HG03103 (cell line): ENCODE results near the gene HECW1.
"Not testable (repeated sequence)": the region's sequence is repeated elsewhere in the genome, so short reads cannot be mapped to it uniquely, and the experiment has no call there.

Experiments used
- ATAC-seq: cut with Tn5 transposase; IDR thresholded peaks from one replicate; pipeline ENCODE4 v1.9.1; 2021; ENCODE audit warnings: low read depth; ENCODE audit not compliant: unreplicated experiment

The HECW1 gene

DNA sequence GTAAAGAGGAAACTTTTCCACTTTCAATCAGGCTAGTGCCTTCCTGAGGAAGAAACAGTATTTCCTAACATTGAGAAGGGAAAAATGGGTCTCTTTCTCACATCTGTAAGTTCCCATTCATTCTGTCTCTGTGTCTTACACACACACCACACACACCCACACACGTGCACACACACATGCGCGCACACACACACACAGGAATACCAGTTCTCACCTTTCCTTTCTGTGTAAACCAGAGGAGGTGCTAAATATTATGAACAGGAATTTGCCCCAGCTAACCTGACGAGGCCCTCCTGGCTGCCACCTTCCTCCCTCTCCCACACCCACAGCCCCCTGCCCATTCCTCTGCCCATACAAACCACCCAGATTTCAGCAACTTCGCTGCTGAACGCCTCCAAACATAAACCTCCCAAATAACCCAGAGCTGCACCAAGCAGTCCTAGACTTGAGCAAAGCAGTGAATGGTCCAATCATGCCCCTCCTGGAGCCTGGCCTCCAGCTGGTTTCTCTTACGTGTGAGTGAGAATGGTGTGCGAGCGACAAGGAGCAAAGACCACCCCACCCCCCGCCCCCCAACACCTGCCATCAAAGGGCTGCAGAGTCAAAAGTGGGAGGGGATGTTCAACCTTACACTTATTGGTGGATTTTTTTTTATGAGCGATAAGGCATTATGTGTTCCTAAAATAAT is 190.5 kb downstream of the HECW1 start:
- ATAC-seq, result no peak

DNA sequence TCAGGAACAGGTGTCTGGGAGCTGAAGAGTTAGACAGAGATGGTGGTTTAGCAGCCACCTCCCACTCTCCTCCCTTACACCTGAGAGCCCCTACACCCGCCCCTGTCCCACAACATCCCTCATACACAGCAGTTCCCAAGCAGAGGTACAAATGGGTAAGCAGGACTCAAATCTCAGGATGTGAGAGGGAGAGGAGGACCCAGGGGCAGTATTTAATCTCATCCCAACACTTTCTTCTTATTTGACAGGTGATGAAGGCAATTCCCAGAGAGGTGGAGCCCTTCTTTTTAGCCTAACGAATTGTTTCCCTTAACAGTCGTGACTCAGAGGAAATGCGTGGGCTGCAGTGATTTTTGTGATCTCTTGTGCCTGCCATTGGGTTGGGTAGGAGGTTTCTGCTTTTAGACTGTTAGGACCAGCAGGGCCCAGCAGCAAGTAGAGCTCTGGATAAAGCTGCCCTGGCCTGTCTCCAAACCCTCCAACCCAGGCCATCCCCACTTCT is 191.3 kb downstream of the HECW1 start:
- ATAC-seq, result no peak

DNA sequence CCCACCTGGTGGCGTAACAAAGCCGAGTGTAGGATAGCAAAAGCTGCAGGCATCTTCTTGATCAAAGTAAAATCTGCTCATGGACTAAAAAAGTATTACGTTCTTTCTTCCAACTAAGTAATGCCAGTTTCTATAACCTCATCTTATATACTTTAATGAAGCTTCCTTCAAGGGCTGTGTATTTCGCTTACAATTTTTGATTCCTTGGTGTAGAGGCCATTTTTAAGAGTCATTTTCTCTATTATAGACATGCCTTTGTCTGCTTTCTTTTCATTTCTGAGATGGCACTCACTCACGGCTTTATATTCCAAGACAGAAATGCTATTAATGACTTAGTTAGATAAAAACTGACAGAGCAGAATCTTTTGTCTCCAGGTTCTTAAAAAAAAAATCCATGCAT is 194.0 kb downstream of the HECW1 start:
- ATAC-seq, result no peak

DNA sequence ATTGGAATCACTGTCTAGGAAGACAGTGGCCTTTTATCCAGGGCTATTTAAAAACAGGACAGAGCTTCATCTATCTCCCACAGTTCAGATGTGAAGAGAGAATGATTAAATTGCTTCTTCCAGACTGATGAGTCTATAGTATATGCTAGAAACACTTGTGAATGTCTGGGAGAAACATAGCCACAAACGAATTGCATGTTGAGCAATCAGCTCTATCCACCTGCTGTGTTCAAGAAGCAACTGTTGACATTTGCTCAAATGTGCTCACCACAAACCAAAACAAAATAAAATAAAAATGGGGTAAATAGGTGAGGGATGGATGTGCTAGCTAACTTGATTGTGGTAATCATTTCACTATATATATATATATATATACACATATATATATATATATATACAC is 195.1 kb downstream of the HECW1 start:
- ATAC-seq, result no peak

DNA sequence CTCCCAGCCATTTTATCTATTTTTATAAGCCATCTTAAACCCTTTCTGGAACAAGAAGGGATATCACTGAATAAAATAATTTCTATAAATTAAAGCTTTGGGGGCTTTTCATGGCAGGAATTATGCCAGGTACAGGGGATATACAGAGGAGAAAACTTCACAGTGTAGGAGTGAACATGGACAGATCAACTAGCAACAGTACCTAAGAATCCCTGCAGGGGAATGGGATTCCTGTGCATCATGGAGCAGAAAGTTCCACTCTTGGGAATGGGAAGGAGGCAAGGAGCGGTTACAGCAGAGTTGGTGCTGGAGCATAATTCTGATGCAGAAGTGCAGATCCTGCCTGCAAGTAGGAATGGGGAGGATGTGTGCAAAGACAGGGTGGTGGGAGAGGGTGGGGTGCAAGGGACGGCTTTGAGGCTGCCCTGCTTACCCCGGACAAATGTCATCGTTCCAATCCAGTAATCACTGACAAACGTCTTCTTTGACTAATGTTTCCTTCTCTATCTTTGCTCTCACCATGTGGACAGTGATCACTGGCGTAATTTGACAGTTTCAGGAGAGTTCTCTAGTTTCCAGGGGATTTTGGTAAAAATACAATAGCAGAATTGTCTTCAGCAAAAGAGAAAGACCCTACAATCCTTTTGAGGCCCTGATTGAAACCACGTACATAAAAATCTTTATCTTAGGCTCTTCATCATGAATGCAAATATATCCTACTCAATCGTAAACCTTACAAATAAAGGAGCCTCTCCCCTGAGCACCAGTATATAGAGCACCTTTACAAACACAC is 196.7 kb downstream of the HECW1 start:
- ATAC-seq, result no peak

DNA sequence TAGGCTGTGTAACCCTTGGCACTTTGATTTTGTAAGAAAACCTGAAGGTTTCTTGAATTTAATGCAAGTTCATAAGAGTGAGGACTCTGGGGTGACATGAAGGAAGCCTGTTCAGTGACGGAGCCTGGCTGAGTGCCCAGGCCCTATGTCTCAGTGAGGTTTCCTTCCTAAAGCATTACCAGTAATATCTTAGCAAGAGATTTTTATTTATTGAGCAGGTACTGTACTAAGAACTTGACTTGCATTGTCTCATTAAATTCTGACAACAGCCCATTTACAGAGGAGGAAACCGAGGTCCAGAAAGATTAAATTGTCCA is 197.2 kb downstream of the HECW1 start:
- no peak for ATAC-seq

DNA sequence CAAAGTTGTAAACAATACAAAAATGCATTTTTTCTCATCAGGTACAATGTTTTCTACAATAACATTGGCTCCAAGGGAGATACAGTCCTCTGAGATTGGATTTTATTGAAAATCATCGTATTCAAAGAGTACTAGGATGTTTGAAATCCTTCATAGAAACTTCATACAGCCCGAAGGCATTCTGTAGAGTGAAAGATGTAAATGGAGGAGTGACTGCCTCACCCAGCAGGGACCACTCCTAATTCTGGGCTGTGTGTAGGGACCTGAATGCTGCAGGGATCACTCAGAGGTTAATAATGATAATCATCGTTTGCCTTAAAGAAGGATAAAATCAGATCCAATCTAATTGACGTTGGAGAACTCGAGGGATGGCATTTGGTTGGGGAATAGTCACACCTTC is 198.6 kb downstream of the HECW1 start:
- ATAC-seq, result no peak

DNA sequence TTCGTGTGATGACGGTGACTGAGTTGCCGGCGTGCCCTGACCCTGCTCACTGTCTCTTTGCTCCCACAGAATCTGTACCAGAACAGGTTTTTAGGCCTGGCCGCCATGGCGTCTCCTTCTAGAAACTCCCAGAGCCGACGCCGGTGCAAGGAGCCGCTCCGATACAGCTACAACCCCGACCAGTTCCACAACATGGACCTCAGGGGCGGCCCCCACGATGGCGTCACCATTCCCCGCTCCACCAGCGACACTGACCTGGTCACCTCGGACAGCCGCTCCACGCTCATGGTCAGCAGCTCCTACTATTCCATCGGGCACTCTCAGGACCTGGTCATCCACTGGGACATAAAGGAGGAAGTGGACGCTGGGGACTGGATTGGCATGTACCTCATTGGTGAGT is 199.2 kb downstream of the HECW1 start:
- ATAC-seq, result no peak

DNA sequence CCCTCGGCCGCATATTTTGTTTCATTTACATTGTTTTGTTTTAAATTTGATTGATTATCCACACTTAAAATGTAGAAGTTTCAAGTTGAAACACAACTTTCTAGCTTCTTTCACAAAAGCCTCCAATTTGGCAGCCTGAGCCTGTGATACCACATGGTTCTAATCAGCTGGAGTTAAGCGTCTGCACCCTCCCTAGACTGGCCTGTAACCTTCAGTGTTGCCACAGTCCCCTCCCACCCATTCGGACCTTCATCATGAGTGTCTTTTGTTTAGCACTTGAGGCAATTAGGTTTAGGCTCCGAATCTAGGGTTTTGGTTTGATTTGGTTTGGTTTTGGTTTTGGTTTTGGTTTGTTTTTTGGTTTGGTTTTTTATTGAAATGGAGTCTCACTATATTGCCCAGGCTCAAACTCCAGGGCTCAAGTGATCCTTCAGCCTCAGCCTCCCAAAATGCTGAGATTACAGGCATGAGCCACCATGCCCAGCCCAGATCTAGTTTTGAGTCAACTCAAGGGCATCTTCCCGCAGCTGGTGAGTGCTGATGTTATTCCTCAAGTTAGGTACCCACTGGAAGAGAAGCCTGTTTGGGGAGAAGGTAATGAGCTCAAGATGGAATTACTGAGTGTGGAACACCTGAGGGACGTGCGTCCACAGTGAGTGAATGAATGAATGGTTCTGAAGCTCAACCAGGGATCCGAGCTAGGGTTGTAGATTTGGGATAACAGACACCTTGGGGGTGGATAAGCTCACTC is 201.4 kb downstream of the HECW1 start:
- no peak for ATAC-seq

DNA sequence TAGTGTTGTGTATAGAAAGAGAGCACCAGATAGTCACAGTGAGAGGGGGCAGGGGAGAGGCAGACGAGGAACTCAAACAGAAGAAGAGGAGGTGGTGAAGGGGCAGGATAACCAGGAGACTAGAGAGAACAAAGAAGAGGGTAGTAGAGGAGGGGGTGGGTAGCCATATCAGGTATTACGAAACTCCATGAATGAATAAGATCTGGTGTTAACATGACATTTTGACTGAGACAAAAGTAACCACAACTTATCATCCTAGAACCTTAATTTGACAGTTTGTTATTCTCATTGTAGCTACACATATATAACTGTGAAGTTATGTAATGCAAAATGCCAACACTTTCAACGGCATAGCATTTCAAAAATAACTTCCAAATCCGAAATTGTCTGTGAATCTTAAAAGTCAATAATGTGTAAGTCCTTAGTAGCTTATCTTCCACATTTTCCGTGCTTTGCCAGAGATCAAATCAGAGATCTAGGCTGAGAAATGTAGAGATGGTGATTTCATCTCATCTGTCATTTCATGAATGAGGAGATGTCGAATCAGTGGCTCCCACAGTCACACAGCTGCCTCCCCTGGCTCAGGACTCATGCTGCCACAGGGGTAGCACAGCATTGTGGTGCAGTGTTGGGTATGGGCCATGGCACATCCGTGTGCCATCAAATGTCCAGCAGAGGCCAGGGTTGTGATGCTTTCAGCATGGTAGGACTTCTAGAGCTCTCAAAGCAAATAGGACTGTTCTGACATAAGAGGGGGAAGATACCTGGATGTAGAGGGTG is 202.1 kb downstream of the HECW1 start:
- ATAC-seq, result no peak

DNA sequence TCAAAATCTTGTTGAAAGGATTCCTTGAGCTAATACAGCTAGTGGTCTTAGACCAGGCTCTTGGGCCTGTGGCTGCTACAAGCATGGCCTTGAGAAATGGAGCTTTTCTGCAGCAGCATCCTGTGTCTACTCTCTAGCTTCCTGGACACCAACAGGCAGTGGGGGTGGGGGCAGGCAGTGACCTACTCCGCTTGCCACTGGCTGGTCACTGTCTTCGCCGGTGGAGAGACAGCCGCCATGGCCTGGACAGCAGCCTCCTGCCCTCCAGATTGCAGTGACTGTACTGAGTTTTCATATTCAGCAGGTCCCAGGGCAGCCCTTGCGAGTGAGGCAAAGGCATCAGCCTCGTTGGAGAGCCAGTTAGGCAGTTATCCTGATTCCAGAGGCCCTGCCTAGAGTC is 204.6 kb downstream of the HECW1 start:
- ATAC-seq, result no peak

DNA sequence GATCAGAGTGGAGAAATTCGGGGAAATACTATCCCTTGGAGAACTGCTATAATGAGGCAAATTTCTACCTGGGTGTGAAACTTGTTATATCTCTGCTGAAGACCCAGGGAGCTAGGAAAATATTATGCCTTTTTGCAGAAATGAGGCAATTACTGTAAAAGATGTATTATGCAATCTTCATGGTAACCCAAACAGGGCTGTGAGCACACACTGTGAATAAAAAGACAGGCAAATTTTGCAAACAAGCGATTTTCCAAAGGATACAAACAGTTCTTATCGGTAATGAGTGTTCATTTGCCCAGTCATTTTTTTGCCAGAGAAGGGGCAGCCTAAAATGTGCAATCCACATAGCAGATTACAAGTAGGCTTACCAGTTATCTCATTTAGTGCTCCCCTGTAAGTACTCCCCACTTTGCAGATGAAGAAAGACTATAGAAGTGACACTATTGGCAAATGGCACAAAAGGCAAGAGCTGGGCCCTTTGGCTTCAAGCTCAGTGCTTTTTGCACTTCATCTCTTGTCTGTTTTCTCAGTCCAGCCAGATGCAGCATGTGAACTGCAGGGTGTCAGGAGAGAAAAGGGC is 205.8 kb downstream of the HECW1 start:
- no peak for ATAC-seq

DNA sequence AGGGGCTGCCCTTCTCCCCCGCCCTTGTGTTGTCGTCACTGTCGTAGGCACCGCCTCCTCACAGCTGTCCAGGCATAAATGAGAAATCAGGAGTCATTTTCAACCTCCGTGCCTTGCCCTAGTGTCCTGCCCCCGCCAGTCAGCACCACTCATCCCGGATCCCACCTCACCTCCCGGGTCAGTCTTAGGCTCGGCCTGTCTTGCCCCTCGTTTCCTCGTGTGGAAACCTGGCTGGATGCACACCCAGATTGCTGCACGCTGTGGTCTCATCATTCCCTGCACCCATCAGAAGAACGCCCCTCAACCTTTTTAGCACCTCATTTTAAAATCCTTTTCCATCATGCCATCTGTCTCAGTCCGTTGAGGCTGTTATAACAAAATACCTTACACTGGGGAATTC is 213.1 kb downstream of the HECW1 start:
- no peak for ATAC-seq

DNA sequence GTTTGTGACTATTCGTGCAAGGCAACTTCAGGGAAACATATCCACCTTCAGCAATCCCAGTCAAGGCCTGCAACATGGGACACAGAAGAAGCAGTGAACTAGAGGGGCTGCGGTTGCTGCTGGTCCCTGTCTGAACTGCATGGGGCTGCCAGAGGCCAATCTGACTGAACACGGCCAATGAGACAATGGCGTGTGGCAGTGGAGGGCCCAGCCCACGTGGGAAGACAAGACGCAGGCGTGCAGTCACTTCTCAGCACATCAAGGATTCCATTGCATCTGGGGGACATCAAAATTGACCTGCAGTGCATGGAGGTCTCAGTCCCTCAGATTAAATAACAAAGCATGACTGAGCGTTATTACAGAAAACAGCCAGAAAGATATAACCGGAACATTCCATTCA is 215.9 kb downstream of the HECW1 start:
- no peak for ATAC-seq

DNA sequence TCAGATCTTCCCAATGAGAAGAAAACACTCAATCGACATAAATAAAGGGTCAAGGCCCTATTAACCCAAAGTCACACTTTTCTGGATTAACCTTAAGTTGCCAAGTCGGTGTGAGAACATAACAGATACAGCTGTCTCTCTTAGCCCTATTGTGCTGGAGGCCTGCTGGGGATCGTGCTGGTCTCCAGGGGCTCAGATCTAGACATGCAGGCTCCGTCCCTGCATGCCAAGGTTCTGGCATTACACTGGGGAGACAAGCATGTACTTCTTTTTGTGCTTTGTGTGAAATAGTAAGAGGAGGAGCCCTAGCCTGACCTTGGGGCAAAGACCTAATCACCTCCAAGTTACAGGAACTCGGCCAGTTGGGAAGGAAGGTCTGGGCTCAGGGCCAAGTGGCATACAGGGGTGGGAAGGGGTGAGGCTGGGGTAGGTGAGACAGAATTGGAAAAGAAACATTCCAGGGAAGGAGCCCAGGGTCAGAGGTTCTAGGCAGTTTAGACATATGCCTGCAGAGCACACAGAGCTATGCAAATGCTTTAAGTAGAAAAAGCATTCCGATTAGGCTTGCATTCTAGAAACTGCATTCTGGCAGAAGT is 216.4 kb downstream of the HECW1 start:
- ATAC-seq, result no peak

DNA sequence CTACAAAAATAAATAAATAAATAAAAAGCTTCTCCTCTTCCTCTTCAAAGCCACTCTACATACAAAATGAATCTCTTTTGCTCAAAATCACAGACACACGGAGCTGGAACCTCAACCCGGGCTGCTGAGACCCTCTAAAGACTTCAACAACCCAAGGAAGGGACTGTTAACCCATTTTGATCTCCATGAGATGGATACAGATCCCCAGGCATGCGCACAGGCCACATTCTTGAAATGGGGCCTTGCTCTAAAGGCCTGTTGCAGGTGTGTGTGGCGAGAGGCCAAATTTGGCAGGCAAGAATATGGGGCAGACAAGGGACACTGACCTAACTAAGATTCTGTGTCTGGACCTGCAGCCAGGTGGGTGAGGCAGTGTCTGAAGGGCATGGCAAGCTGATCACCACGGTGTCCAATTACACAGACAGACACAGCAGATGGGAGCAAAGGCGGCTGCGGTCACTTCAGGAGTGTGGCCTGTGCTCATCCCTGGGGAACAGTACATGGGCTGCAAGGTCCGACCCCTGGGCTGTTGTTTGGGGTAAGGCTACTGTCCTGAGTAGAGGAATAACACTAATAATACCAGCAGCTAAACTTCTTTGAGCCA is 219.8 kb downstream of the HECW1 start:
- ATAC-seq, result no peak

DNA sequence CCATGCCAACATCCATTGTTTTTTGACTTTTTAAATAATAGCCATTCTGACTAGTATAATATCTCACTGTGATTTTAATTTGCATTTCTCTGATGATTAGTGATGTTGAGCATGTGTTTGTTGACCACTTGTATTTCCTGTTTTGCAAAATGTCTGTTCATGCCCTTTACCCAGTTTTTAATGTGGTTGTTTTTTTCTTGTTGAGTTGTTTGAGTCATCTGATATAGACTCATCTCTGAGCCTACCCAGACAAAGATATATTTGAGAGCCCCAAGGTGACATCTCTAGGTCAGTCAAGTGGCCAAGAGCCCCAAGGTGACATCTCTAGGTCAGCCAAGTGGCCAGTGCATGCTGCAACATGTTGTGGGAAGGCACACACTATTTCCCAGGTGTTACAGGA is 224.7 kb downstream of the HECW1 start:
- no peak for ATAC-seq

DNA sequence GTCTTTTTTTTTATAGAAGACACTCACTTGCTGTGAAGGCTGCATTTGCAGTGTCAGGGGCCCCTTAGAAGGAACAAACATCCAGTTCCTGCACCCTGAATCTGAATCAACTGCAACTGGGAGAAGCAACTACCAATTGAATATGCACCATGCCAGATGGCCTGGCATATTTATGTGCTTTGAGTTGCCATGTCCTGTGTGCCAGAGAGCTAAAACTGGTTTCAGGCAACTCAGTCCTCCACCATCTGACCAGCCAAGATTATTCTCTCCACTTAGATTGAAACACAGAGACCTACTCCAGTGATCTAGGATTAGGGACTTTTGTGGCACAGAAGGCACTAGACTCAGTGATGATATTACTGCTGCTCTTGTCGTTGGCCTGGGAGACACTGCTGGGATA is 225.4 kb downstream of the HECW1 start:
- ATAC-seq, result no peak

DNA sequence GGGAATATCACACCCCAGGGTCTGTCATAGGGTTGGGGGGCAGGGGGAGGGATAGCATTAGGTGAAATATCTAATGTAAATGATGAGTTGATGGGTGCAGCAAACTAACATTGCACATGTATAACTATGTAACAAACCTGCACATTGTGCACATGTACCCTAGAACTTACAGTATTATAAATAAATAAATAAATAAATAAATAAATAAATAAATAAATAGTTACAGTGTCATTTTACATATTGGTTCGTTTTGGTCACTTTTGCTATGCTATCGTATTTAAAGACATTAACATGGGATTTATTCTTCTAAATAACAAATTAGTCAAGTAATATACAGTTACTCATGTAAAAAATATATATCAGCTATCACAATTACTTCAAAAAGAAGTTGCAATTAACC is 228.7 kb downstream of the HECW1 start:
- no peak for ATAC-seq

DNA sequence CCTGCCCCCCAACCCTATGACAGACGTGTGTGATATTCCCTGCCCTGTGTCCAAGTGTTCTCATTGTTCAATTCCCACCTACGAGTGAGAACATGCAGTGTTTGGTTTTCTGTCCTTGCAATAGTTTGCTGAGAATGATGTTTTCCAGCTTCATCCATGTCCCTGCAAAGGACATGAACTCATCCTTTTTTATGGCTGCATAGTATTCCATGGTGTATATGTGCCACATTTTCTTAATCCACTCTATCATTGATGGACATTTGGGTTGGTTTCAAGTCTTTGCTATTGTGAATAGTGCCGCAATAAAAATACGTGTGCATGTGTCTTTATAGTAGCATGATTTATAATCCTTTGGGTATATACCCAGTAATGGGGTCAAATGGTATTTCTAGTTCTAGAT is 231.0 kb downstream of the HECW1 start:
- not testable (repeated sequence) for ATAC-seq
